H9 (cell line): ENCODE measurements around the gene BLOC1S5. TPM values are rescaled to one million over a fixed set of nuclear protein-coding genes. Genes with fewer than 3 reads are reported as not detected.

Experiments used
- DNase-seq: peaks from one replicate; pipeline ENCODE4 v3.0.0-alpha.2; 2017
- H2AFZ ChIP-seq: one replicate; pipeline ENCODE4 v1.6.1; 2013; ENCODE audit warnings: mild to moderate bottlenecking, low read length, control low read depth, moderate library complexity
- H2AK5ac ChIP-seq: 2 replicates; pipeline ENCODE4 v1.6.1; 2013; ENCODE audit warnings: low read length, control low read depth, mixed read lengths; ENCODE audit not compliant: insufficient read length
- H2BK120ac ChIP-seq: one replicate; pipeline ENCODE4 v1.6.1; 2013; ENCODE audit warnings: low read depth, mild to moderate bottlenecking, low read length, control low read depth, inconsistent platforms; ENCODE audit not compliant: poor library complexity, severe bottlenecking
- H2BK12ac ChIP-seq: 2 replicates; pipeline ENCODE4 v1.6.1; 2013; ENCODE audit warnings: low read length, control low read depth, mixed read lengths, low read depth; ENCODE audit not compliant: insufficient read length
- H2BK15ac ChIP-seq: 2 replicates; pipeline ENCODE4 v1.6.1; 2013; ENCODE audit warnings: low read depth, low read length, control low read depth
- H2BK20ac ChIP-seq: one replicate; pipeline ENCODE4 v1.6.1; 2013; ENCODE audit warnings: low read depth, mild to moderate bottlenecking, low read length, control low read depth, inconsistent platforms; ENCODE audit not compliant: poor library complexity, severe bottlenecking
- H2BK5ac ChIP-seq: 2 replicates; pipeline ENCODE4 v1.6.1; 2013; ENCODE audit warnings: low read length, control low read depth, mixed read lengths; ENCODE audit not compliant: insufficient read length
- H3K14ac ChIP-seq: 2 replicates; pipeline ENCODE4 v1.6.1; 2013; ENCODE audit warnings: low read length, control low read depth; ENCODE audit not compliant: insufficient read depth
- H3K18ac ChIP-seq: 2 replicates; pipeline ENCODE4 v1.6.1; 2013; ENCODE audit warnings: low read depth, mild to moderate bottlenecking, mixed read lengths, low read length, control low read depth; ENCODE audit not compliant: insufficient read length
- H3K23ac ChIP-seq: 2 replicates; pipeline ENCODE4 v1.6.1; 2013; ENCODE audit warnings: low read length, control low read depth, mixed read lengths, low read depth; ENCODE audit not compliant: insufficient read length
- H3K23me2 ChIP-seq: 2 replicates; pipeline ENCODE4 v1.6.1; 2013; ENCODE audit warnings: low read depth, mild to moderate bottlenecking, mixed read lengths, low read length, control low read depth; ENCODE audit not compliant: insufficient read length, poor library complexity, severe bottlenecking
- H3K27ac ChIP-seq: 2 replicates; pipeline ENCODE4 v1.5.1; 2013; ENCODE audit warnings: low read length, control low read depth, mixed read lengths, low read depth; ENCODE audit not compliant: insufficient read length
- H3K27me3 ChIP-seq: 2 replicates; pipeline ENCODE4 v1.6.1; 2013; ENCODE audit warnings: low read length, control low read depth, inconsistent platforms; ENCODE audit not compliant: insufficient read depth
- H3K4ac ChIP-seq: 2 replicates; pipeline ENCODE4 v1.6.1; 2013; ENCODE audit warnings: low read depth, mild to moderate bottlenecking, control low read depth, inconsistent platforms, low read length, moderate library complexity
- H3K4me1 ChIP-seq: 2 replicates; pipeline ENCODE4 v1.6.1; 2013; ENCODE audit warnings: low read length, control low read depth, inconsistent platforms; ENCODE audit not compliant: insufficient read depth
- H3K4me2 ChIP-seq: 2 replicates; pipeline ENCODE4 v1.6.1; 2013; ENCODE audit warnings: low read length, control low read depth, mixed read lengths; ENCODE audit not compliant: insufficient read length, insufficient read depth
- H3K56ac ChIP-seq: 2 replicates; pipeline ENCODE4 v1.6.1; 2013; ENCODE audit warnings: low read depth, mild to moderate bottlenecking, mixed read lengths, low read length, control low read depth; ENCODE audit not compliant: insufficient read length
- H3K79me1 ChIP-seq: 2 replicates; pipeline ENCODE4 v1.6.1; 2013; ENCODE audit warnings: low read depth, mild to moderate bottlenecking, moderate library complexity, low read length, control low read depth, inconsistent platforms; ENCODE audit not compliant: insufficient read depth, poor library complexity, severe bottlenecking
- H3K79me2 ChIP-seq: 2 replicates; pipeline ENCODE4 v1.6.1; 2013; ENCODE audit warnings: low read length, control low read depth, inconsistent platforms; ENCODE audit not compliant: insufficient read depth
- H3K9ac ChIP-seq: 2 replicates; pipeline ENCODE4 v1.6.1; 2013; ENCODE audit warnings: low read length, control low read depth, mixed read lengths; ENCODE audit not compliant: insufficient read length; ENCODE audit errors: extremely low read depth
- H3K9me3 ChIP-seq: one replicate; pipeline ENCODE4 v1.6.1; 2013; ENCODE audit warnings: low read depth, low read length, inconsistent platforms; ENCODE audit not compliant: control insufficient read depth
- H3T11ph ChIP-seq: one replicate; pipeline ENCODE4 v1.6.1; 2013; ENCODE audit warnings: mild to moderate bottlenecking, low read length, control low read depth, inconsistent platforms
- H4K20me1 ChIP-seq: one replicate; pipeline ENCODE4 v1.6.1; 2013; ENCODE audit not compliant: control insufficient read depth, insufficient read length, insufficient read depth
- H4K5ac ChIP-seq: 2 replicates; pipeline ENCODE4 v1.6.1; 2013; ENCODE audit warnings: low read depth, mild to moderate bottlenecking, mixed read lengths, low read length, control low read depth; ENCODE audit not compliant: insufficient read length
- H4K8ac ChIP-seq: replicated peaks from 2 replicates; pipeline ENCODE4 v1.6.1; 2013; ENCODE audit warnings: low read length, control low read depth, mixed read lengths, low read depth; ENCODE audit not compliant: insufficient read length
- H4K91ac ChIP-seq: 2 replicates; pipeline ENCODE4 v1.6.1; 2013; ENCODE audit warnings: low read depth, mild to moderate bottlenecking, moderate library complexity, mixed read lengths, low read length, control low read depth; ENCODE audit not compliant: insufficient read length
- H3K27ac Mint-ChIP-seq, 3 experiments: 2 replicates in 2 of 3; 3 replicates in 1 of 3; pipeline ENCODE4 v1.8.0; 2020 to 2021; ENCODE audit warnings: mixed read lengths in 3 of 3, mild to moderate bottlenecking in 1 of 3, moderate library complexity in 1 of 3
- H3K27me3 Mint-ChIP-seq: 2 replicates; pipeline ENCODE4 v1.8.0; 2021; ENCODE audit warnings: low read depth, mild to moderate bottlenecking, moderate library complexity, mixed read lengths
- H3K36me3 Mint-ChIP-seq, 3 experiments: 2 replicates in 2 of 3; 3 replicates in 1 of 3; pipeline ENCODE4 v1.8.0; 2020 to 2021; ENCODE audit warnings: low read depth in 3 of 3, mixed read lengths in 3 of 3; ENCODE audit not compliant: insufficient read depth in 1 of 3
- H3K4me1 Mint-ChIP-seq, 2 experiments: 2 replicates each; pipeline ENCODE4 v1.8.0; 2020; ENCODE audit warnings: mixed read lengths in 2 of 2
- H3K4me3 Mint-ChIP-seq, 2 experiments: 2 replicates in 1 of 2; 3 replicates in 1 of 2; pipeline ENCODE4 v1.8.0; 2020 to 2021; ENCODE audit warnings: mild to moderate bottlenecking in 2 of 2, mixed read lengths in 2 of 2, moderate library complexity in 1 of 2
- H3K9me3 Mint-ChIP-seq, 2 experiments: 2 replicates in 1 of 2; 3 replicates in 1 of 2; pipeline ENCODE4 v1.8.0; 2020; ENCODE audit warnings: mild to moderate bottlenecking in 2 of 2, mixed read lengths in 2 of 2, moderate library complexity in 1 of 2
- CTCF ChIP-seq: fragments of 200-600 bp; sonication (generic); conservative IDR thresholded peaks from 3 replicates; pipeline ENCODE4 v1.8.0; 2021; ENCODE audit warnings: antibody characterized with exemption, mild to moderate bottlenecking
- WGBS: extraction: QIAGEN DNeasy Blood & Tissue Kit; methylation state at CpG from one replicate; pipeline ENCODE4 v1.1.7; 2013; ENCODE audit warnings: missing lambda C conversion rate, low lambda C conversion rate, mixed read lengths; ENCODE audit not compliant: insufficient read length; ENCODE audit errors: extremely low coverage; 5-methylcytosine and 5-hydroxymethylcytosine counted together
- total RNA-seq: library from RNA; stranded (reverse); gene quantifications from 2 replicates; pipeline ENCODE4 v1.2.1, GENCODE V29; 2021

BLOC1S5 gene
- total RNA-seq, 1 experiment from 2014 or later: 15.6 TPM

GRCh38 chr6:8110725-8111124 lies 46.5 kb upstream of the BLOC1S5 start:
- Histone ChIP-seq H3K4me1 (no peaks in the 10 kb centered on the region), H3K27me3 (no peaks in the 10 kb centered on the region), H4K8ac (no peak overlapping the region), H2AK5ac (no peak overlapping the region), H4K20me1 (no peaks in the 10 kb centered on the region), H3K9me3 (no peaks in the 10 kb centered on the region), H3K27ac (no peak overlapping the region), H3T11ph (no peak overlapping the region), H2BK12ac (no peak overlapping the region), H2BK120ac (no peak overlapping the region), H2BK5ac (no peak overlapping the region), H2BK15ac (no peak overlapping the region), H3K14ac (no peak overlapping the region), H2AFZ (no peak overlapping the region), H3K79me2 (no peaks in the 10 kb centered on the region), H3K79me1 (no peaks in the 10 kb centered on the region), H3K23ac (no peak overlapping the region), H3K4me2 (no peak overlapping the region), H3K23me2 (no peaks in the 10 kb centered on the region), H2BK20ac (no peak overlapping the region), H4K5ac (no peak overlapping the region), H3K18ac (no peak overlapping the region), H3K56ac (no peak overlapping the region), H3K4ac (no peak overlapping the region), H4K91ac (no peak overlapping the region), H3K9ac (no peak overlapping the region)
- no CpG with 5 or more reads among the region's 1 CpG for WGBS
- no peak for DNase-seq
- TF ChIP-seq CTCF: no peak
- H3K36me3 Mint-ChIP-seq: no peaks in the 10 kb centered on the region
- H3K27me3 Mint-ChIP-seq: peaks cover 5% of the 10 kb centered on the region
- no peaks in the 10 kb centered on the region for H3K4me1 Mint-ChIP-seq
- H3K9me3 Mint-ChIP-seq: no peaks in the 10 kb centered on the region; a peak in 1 of 5 replicates
- no peak overlapping the region for H3K4me3 Mint-ChIP-seq
- H3K27ac Mint-ChIP-seq: no peak overlapping the region
